NB4 (cell line): ENCODE measurements around the gene ERBIN.

Experiments used
- MYC ChIP-seq: IDR thresholded peaks from 2 replicates; pipeline ENCODE4 v1.6.1; 2011; ENCODE audit warnings: low read depth, low read length
- POLR2A ChIP-seq: IDR thresholded peaks from 2 replicates; pipeline ENCODE4 v1.6.1; 2011; ENCODE audit warnings: mild to moderate bottlenecking; ENCODE audit not compliant: insufficient read length; ENCODE audit errors: extremely low read depth
- TF ChIP-seq, protein P1 (sequence below): IDR thresholded peaks from one replicate; pipeline ENCODE4 v1.5.1; 2012; ENCODE audit warnings: low read depth, low read length
- TF ChIP-seq, protein P2 (sequence below): IDR thresholded peaks from 2 replicates; pipeline ENCODE4 v1.6.1; 2011; ENCODE audit warnings: low read depth, low read length

DNA sequence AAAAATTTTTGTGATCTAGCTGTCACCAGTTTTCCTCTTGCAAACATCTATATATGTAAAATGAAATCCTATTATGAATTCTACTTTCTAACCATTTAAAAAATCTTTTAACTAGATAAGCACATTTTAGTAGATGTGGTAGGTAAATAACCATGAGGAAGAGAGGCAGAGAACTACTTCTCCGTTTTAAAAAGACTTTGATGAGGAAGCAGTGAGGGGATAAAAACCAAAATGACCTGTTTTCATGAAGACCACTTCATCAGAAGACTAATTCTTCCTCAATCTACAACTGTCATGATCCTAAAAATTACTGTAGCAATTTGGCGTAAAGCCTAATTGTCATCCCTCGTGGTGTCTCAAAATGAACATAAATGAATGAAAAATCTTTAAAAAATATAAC is 15.7 kb upstream of the ERBIN start:
- TF ChIP-seq, protein P1, sequence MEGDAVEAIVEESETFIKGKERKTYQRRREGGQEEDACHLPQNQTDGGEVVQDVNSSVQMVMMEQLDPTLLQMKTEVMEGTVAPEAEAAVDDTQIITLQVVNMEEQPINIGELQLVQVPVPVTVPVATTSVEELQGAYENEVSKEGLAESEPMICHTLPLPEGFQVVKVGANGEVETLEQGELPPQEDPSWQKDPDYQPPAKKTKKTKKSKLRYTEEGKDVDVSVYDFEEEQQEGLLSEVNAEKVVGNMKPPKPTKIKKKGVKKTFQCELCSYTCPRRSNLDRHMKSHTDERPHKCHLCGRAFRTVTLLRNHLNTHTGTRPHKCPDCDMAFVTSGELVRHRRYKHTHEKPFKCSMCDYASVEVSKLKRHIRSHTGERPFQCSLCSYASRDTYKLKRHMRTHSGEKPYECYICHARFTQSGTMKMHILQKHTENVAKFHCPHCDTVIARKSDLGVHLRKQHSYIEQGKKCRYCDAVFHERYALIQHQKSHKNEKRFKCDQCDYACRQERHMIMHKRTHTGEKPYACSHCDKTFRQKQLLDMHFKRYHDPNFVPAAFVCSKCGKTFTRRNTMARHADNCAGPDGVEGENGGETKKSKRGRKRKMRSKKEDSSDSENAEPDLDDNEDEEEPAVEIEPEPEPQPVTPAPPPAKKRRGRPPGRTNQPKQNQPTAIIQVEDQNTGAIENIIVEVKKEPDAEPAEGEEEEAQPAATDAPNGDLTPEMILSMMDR = no peak
- TF ChIP-seq POLR2A (no peak), MYC (no peak)
- TF ChIP-seq, protein P2, sequence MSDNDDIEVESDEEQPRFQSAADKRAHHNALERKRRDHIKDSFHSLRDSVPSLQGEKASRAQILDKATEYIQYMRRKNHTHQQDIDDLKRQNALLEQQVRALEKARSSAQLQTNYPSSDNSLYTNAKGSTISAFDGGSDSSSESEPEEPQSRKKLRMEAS = no peak
